Heart left ventricle (tissue), 13 donors: ENCODE data around the gene RIMKLA.

Experiments used
- POLR2A ChIP-seq, 2 donors: fragments of 450-650 bp; IDR thresholded peaks; one replicate each; pipeline ENCODE4 v1.6.1; 2017; ENCODE audit warnings: antibody characterized with exemption in 2 of 2, mild to moderate bottlenecking in 2 of 2, moderate library complexity in 2 of 2
- TF ChIP-seq, protein P1 (sequence below), 12 donors: fragments of 200-600 bp; sonication (generic) in 4 of 12; IDR thresholded peaks; one replicate each; pipeline versions ENCODE4 v1.5.0 to v1.8.0; 2018 to 2022; ENCODE audit warnings: antibody characterized with exemption in 12 of 12, mild to moderate bottlenecking in 5 of 12
- donor health status: ischemic (EF 13 %, LVEDD 7.1; RV severe dilation, severe dysfunction).
- donor health status: DM: no; HTN: yes; CAD: no.
- donor health status: DM: no; HTN: no; CAD: no.
- donor health status: ischemic (EF 25% LVEDD 6.9; RV normal size, moderate dysfunction).
- donor health status: ischemic (EF 25% LVEDD 5.7; RV mildly dilated, moderate dysfunction).
- donor health status: ischemic (EF 35%, LVEDD 5.7; RV mildly dilated, moderate dysfunction).
- donor health status: nonischemic (EF 11% LVEDD 7.7; RV severe dilation, severe dysfunction).
- donor health status: DM: yes; HTN: yes; CAD: no.
- donor health status: PGD.
- donor health status: ischemic (EF 29% LVEDD 5.4; RV normal size, mild dysfunction).
- donor health status: nonischemic (EF 23%, LVEDD 6.1; RV moderate dilation, normal function).

GRCh38 chr1:42466030-42466429, 85.4 kb downstream of the RIMKLA start:
- TF ChIP-seq, protein P1, sequence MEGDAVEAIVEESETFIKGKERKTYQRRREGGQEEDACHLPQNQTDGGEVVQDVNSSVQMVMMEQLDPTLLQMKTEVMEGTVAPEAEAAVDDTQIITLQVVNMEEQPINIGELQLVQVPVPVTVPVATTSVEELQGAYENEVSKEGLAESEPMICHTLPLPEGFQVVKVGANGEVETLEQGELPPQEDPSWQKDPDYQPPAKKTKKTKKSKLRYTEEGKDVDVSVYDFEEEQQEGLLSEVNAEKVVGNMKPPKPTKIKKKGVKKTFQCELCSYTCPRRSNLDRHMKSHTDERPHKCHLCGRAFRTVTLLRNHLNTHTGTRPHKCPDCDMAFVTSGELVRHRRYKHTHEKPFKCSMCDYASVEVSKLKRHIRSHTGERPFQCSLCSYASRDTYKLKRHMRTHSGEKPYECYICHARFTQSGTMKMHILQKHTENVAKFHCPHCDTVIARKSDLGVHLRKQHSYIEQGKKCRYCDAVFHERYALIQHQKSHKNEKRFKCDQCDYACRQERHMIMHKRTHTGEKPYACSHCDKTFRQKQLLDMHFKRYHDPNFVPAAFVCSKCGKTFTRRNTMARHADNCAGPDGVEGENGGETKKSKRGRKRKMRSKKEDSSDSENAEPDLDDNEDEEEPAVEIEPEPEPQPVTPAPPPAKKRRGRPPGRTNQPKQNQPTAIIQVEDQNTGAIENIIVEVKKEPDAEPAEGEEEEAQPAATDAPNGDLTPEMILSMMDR (IDR thresholded peaks at IDR 0.05) = no peak
- TF ChIP-seq POLR2A (IDR thresholded peaks at IDR 0.05) = no peak
